CD14-positive monocyte (primary cell): ENCODE measurements around the gene MAN1C1. TPM values are rescaled to one million over a fixed set of nuclear protein-coding genes. Genes with fewer than 3 reads are reported as not detected.
"Not testable (repeated sequence)": the region's sequence is repeated elsewhere in the genome, so short reads cannot be mapped to it uniquely, and the experiment has no call there.

Source experiments
- DNase-seq, 3 donors: peaks; one replicate each; pipeline ENCODE4 v3.0.0-alpha.2; 2011 to 2022
- H2AFZ ChIP-seq: 2 replicates; pipeline ENCODE4 v1.6.0; 2012; ENCODE audit warnings: mild to moderate bottlenecking, low read depth, low read length, inconsistent platforms; ENCODE audit not compliant: insufficient read depth, poor library complexity, severe bottlenecking
- H3K27ac ChIP-seq, 2 donors: 1 replicate in 1 of 2; 2 replicates in 1 of 2; pipeline ENCODE4 v1.5.1; 2012 to 2013; ENCODE audit warnings: low read length in 2 of 2, control low read depth in 1 of 2, inconsistent platforms in 1 of 2, low read depth in 1 of 2, mild to moderate bottlenecking in 1 of 2
- H3K27me3 ChIP-seq, 2 donors: one replicate each; pipeline versions ENCODE4 v1.6.0 to v1.6.1; 2011 to 2013; ENCODE audit warnings: low read length in 2 of 2; ENCODE audit not compliant: control insufficient read depth in 2 of 2, insufficient read depth in 2 of 2
- H3K36me3 ChIP-seq, 2 donors: replicated peaks in 1 of 2; 1 replicate in 1 of 2; 2 replicates in 1 of 2; pipeline versions ENCODE4 v1.5.1 to v1.6.1; 2012 to 2013; ENCODE audit warnings: low read length in 2 of 2, control low read depth in 1 of 2, inconsistent platforms in 1 of 2, mild to moderate bottlenecking in 1 of 2; ENCODE audit not compliant: insufficient read depth in 2 of 2, control insufficient read depth in 1 of 2
- H3K4me1 ChIP-seq, 2 donors: 1 replicate in 1 of 2; 2 replicates in 1 of 2; pipeline versions ENCODE4 v1.5.1 to v1.6.1; 2012 to 2013; ENCODE audit warnings: low read length in 2 of 2, control low read depth in 1 of 2, inconsistent platforms in 1 of 2, mild to moderate bottlenecking in 1 of 2, moderate library complexity in 1 of 2; ENCODE audit not compliant: insufficient read depth in 2 of 2, control insufficient read depth in 1 of 2
- H3K4me2 ChIP-seq: replicated peaks from 2 replicates; pipeline ENCODE3; 2012; ENCODE audit warnings: low read length, moderate library complexity, mild to moderate bottlenecking; ENCODE audit not compliant: poor library complexity, severe bottlenecking; ENCODE audit errors: extremely low read depth
- H3K4me3 ChIP-seq, 3 experiments: fragments of 200-600 bp in 1 of 3; sonication (generic) in 1 of 3; replicated peaks in 1 of 3; 1 replicate in 2 of 3; 2 replicates in 1 of 3; pipeline ENCODE4 v1.5.1; 2011 to 2013; ENCODE audit warnings: low read length in 3 of 3, mild to moderate bottlenecking in 3 of 3, control low read depth in 2 of 3, low read depth in 2 of 3, inconsistent platforms in 1 of 3, moderate library complexity in 1 of 3
- H3K79me2 ChIP-seq: 2 replicates; pipeline ENCODE4 v1.6.0; 2012; ENCODE audit warnings: mild to moderate bottlenecking, control low read depth, inconsistent platforms, low read length, moderate library complexity; ENCODE audit not compliant: insufficient read depth
- H3K9ac ChIP-seq: 2 replicates; pipeline ENCODE4 v1.6.0; 2017; ENCODE audit warnings: low read length, mild to moderate bottlenecking; ENCODE audit not compliant: insufficient read depth, poor library complexity, severe bottlenecking
- H3K9me3 ChIP-seq, 2 donors: replicated peaks in 1 of 2; 1 replicate in 1 of 2; 2 replicates in 1 of 2; pipeline versions ENCODE4 v1.5.1 to v1.6.1; 2012 to 2013; ENCODE audit warnings: low read length in 2 of 2, control low read depth in 1 of 2; ENCODE audit not compliant: control insufficient read depth in 1 of 2, insufficient read depth in 1 of 2
- H4K20me1 ChIP-seq: 2 replicates; pipeline ENCODE4 v1.6.0; 2012; ENCODE audit warnings: mild to moderate bottlenecking, low read length, control low read depth, moderate library complexity; ENCODE audit not compliant: insufficient read depth
- H3K27ac Mint-ChIP-seq, 7 donors: one replicate each; pipeline ENCODE4 v1.8.0; 2020; ENCODE audit warnings: mild to moderate bottlenecking in 7 of 7, mixed read lengths in 7 of 7, moderate library complexity in 6 of 7, inconsistent platforms in 2 of 7
- H3K27me3 Mint-ChIP-seq, 3 donors: one replicate each; pipeline ENCODE4 v1.8.0; 2021 to 2022; ENCODE audit warnings: low read depth in 3 of 3, mild to moderate bottlenecking in 3 of 3, mixed read lengths in 3 of 3, moderate library complexity in 3 of 3, inconsistent platforms in 1 of 3
- H3K36me3 Mint-ChIP-seq, 2 donors: one replicate each; pipeline ENCODE4 v1.8.0; 2020; ENCODE audit warnings: mixed read lengths in 2 of 2, inconsistent platforms in 1 of 2, mild to moderate bottlenecking in 1 of 2
- H3K4me1 Mint-ChIP-seq: one replicate; pipeline ENCODE4 v1.8.0; 2020; ENCODE audit warnings: mild to moderate bottlenecking, mixed read lengths
- H3K4me3 Mint-ChIP-seq, 2 donors: one replicate each; pipeline ENCODE4 v1.8.0; 2020; ENCODE audit warnings: mild to moderate bottlenecking in 2 of 2, mixed read lengths in 2 of 2, moderate library complexity in 1 of 2
- H3K9me3 Mint-ChIP-seq, 7 donors: one replicate each; pipeline ENCODE4 v1.8.0; 2020 to 2022; ENCODE audit warnings: mixed read lengths in 7 of 7, mild to moderate bottlenecking in 6 of 7, moderate library complexity in 6 of 7, inconsistent platforms in 2 of 7
- CTCF ChIP-seq: fragments of 200-600 bp; IDR thresholded peaks from one replicate; pipeline ENCODE4 v1.8.0; 2022; ENCODE audit warnings: antibody characterized with exemption, mild to moderate bottlenecking
- WGBS: methylation state at CpG from one replicate; pipeline ENCODE4 v1.1.5; 2013; ENCODE audit warnings: missing lambda C conversion rate; ENCODE audit not compliant: insufficient coverage; 5-methylcytosine and 5-hydroxymethylcytosine counted together
- intact Hi-C, 2 donors: fragments of 100-400 bp; cut with micrococcal nuclease; formaldehyde crosslinking; loops; one replicate each; pipeline versions ENCODE4 v1.15.0 to v1.15.1; 2023
- polyA plus RNA-seq, 3 donors: library from polyadenylated mRNA; depleted of rRNA in 1 of 3; unstranded in 2 of 3; stranded (reverse) in 1 of 3; fragments of 300-500 nt in 2 of 3; fragments of >200 nt in 1 of 3; fragmentation: Illumina TruSeq in 2 of 3; gene quantifications; 1 replicate in 2 of 3; 2 replicates in 1 of 3; pipeline ENCODE4 v1.2.3, GENCODE V29; 2012 to 2021

Gene MAN1C1
- polyA plus RNA-seq, 3 donors, result 1.2 to 7.2 (median 1.7) TPM

DNA sequence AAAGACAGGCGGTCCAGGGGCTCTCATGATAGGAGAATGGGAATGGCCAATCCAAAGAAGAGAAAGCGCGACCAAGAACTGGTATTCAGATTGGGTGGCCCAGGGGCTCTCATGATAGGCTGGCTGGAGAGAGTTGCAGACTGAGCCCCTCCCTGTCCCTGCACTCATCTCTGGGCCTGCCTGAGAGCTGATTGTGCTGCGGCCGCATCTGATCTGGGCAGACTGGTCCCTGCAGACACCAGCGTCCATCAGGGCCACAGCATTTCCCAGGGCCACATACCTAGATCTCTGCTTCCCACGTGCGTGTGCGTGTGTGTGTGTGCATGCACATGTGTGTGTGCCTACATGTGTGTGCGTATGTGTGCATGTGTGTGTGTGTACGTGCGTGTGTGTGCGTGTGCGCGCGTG lies 30.4 kb upstream of the MAN1C1 start:
- H3K79me2 ChIP-seq, result no peaks in the 10 kb centered on the region
- Mint-ChIP-seq H3K4me3 (no peak overlapping the region), H3K4me1 (peaks cover 3% of the 10 kb centered on the region), H3K27me3 (peaks cover 0 to 12% (median 7%) of the 10 kb centered on the region in 3 donors), H3K27ac (peak overlapping the region in 1 of 7 donors; percentile 71), H3K9me3 (peaks cover 0 to 6% (median 0%) of the 10 kb centered on the region in 7 donors), H3K36me3 (no peaks in the 10 kb centered on the region)
- no peak overlapping the region for H3K4me3 ChIP-seq
- H3K27ac ChIP-seq, result no peak overlapping the region
- no peak for DNase-seq
- H3K36me3 ChIP-seq, result no peaks in the 10 kb centered on the region
- no peak for TF ChIP-seq CTCF
- no peak overlapping the region for H3K4me2 ChIP-seq
- H3K27me3 ChIP-seq, result no peaks in the 10 kb centered on the region
- H2AFZ ChIP-seq, result no peak overlapping the region
- no peaks in the 10 kb centered on the region for H3K9me3 ChIP-seq
- H4K20me1 ChIP-seq, result no peaks in the 10 kb centered on the region
- H3K9ac ChIP-seq, result no peak overlapping the region
- WGBS, result 86% methylated on average over 14 of the region's 16 CpGs
- intact Hi-C loops, result no loop called here
- H3K4me1 ChIP-seq, result no peaks in the 10 kb centered on the region

- 81% methylated on average over 7 of the region's 8 CpGs for WGBS
- TF ChIP-seq CTCF, result no peak
- Histone ChIP-seq H2AFZ (no peak overlapping the region), H3K4me3 (no peak overlapping the region), H3K79me2 (no peaks in the 10 kb centered on the region), H3K9me3 (no peaks in the 10 kb centered on the region), H3K4me2 (no peak overlapping the region), H4K20me1 (no peaks in the 10 kb centered on the region), H3K36me3 (no peaks in the 10 kb centered on the region), H3K4me1 (no peaks in the 10 kb centered on the region), H3K27ac (no peak overlapping the region), H3K9ac (no peak overlapping the region), H3K27me3 (no peaks in the 10 kb centered on the region)
- H3K4me1 Mint-ChIP-seq, result peaks cover 3% of the 10 kb centered on the region
- H3K9me3 Mint-ChIP-seq, result peaks cover 0 to 6% (median 0%) of the 10 kb centered on the region in 7 donors
- H3K27ac Mint-ChIP-seq, result no peak overlapping the region
- intact Hi-C loops, result no loop called here
- H3K27me3 Mint-ChIP-seq, result peaks cover 0 to 12% (median 7%) of the 10 kb centered on the region in 3 donors
- H3K4me3 Mint-ChIP-seq, result no peak overlapping the region
- DNase-seq, result no peak
- H3K36me3 Mint-ChIP-seq, result no peaks in the 10 kb centered on the region
These were observed 29.3 kb upstream of the MAN1C1 start for GRCh38 chr1:25587290-25587689.

DNA sequence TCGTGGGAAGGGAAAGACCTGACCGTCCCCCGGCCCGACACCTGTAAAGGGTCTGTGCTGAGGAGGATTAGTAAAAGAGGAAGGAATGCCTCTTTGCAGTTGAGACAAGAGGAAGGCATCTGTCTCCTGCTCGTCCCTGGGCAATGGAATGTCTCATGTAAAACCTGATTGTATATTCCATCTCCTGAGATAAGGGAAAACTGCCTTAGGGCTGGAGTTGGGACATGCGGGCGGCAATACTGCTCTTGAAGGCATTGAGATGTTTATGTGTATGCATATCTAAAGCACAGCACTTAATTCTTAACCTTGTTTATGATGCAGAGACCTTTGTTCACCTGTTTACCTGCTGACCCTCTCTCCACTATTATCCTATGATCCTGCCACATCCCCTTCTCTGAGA lies 28.4 kb upstream of the MAN1C1 start:
- H3K9ac ChIP-seq, H3K4me2 ChIP-seq, H3K36me3 ChIP-seq, H4K20me1 ChIP-seq, H3K4me1 Mint-ChIP-seq, H3K79me2 ChIP-seq, intact Hi-C loops, H3K4me3 Mint-ChIP-seq, DNase-seq, H3K4me1 ChIP-seq, H3K9me3 ChIP-seq, H2AFZ ChIP-seq, H3K27me3 ChIP-seq, H3K27ac ChIP-seq, H3K27ac Mint-ChIP-seq, H3K9me3 Mint-ChIP-seq, H3K36me3 Mint-ChIP-seq, H3K4me3 ChIP-seq: not testable (repeated sequence)
- WGBS, result no CpG with 5 or more reads among the region's 7 CpGs
- peaks cover 0 to 11% (median 8%) of the 10 kb centered on the region in 3 donors for H3K27me3 Mint-ChIP-seq
